ENCODE measurements around the gene NRAP. TPM values are rescaled to one million over a fixed set of nuclear protein-coding genes. Genes with fewer than 3 reads are reported as not detected.

Gene NRAP
- total and polyA plus RNA-seq, 2 experiments from 2014 or later: not detected

GRCh38 chr10:113565364-113565763, 98.5 kb downstream of the NRAP start (continued):
- TF ChIP-seq ZNF114 (CRISPR knock-in tag; IDR thresholded peaks at IDR 0.05) (no peak), ZNF462 (CRISPR knock-in tag; IDR thresholded peaks at IDR 0.05) (no peak), EZH2 (IDR thresholded peaks at IDR 0.05; ENCODE audit: low read depth, unreplicated experiment) (no peak)

GRCh38 chr10:113563306-113564088, 100.3 kb downstream of the NRAP start:
- H4K20me1 ChIP-seq (replicated peaks; ENCODE audit: insufficient read depth): peaks cover 16% of the 10 kb centered on the region; the same call in 1 of the 2 replicates
- Mint-ChIP-seq H3K27ac (no peak overlapping the region), H3K36me3 (ENCODE audit: low read depth) (no peaks in the 10 kb centered on the region; the same call in 2 of the 3 replicates), H3K27me3 (ENCODE audit: insufficient read depth, low read depth, poor library complexity) (peaks cover 60% of the 10 kb centered on the region), H3K9me3 (no peaks in the 10 kb centered on the region), H3K4me3 (peak overlapping the region; percentile 60), H3K4me1 (peaks cover 33% of the 10 kb centered on the region)
- peak; percentile 89 for DNase-seq (ENCODE audit: low spot score)
- H3K27ac ChIP-seq (ENCODE audit: low read depth): no peak overlapping the region
- H3K9me2 ChIP-seq (ENCODE audit: insufficient read depth): no peaks in the 10 kb centered on the region
- peaks cover 52% of the 10 kb centered on the region for H3K27me3 ChIP-seq (ENCODE audit: insufficient read depth)
- no peaks in the 10 kb centered on the region for H3F3A ChIP-seq (replicated peaks; ENCODE audit: low read depth)
- H3K79me2 ChIP-seq (replicated peaks; ENCODE audit: insufficient read depth): no peaks in the 10 kb centered on the region
- H3K36me3 ChIP-seq (ENCODE audit: insufficient read depth): no peaks in the 10 kb centered on the region
- H3K4me3 ChIP-seq: 0 out of 2 replicates have a peak overlapping the region, but pooled peaks have one; percentile 17
- TF ChIP-seq JUNB (IDR thresholded peaks at IDR 0.05; ENCODE audit: unreplicated experiment) (no peak), CTCF (conservative IDR thresholded peaks at IDR 0.05; ENCODE audit: low read depth in 2 of 2) (peak; percentile 89 to 98)
- peak overlapping the region; percentile 57; the same call in 1 of the 2 replicates for H3K4me2 ChIP-seq
- H2AFZ ChIP-seq: 0 out of 2 replicates have a peak overlapping the region, but pooled peaks have one; percentile 18
- H3K4me1 ChIP-seq (ENCODE audit: insufficient read depth): peaks cover 28% of the 10 kb centered on the region; the same call in 1 of the 2 replicates
- ATAC-seq: peak; percentile 71

Data from GM23338 (cell line).